Spleen (tissue), 11 donors: ENCODE results near the gene PLAAT4. TPM values are rescaled to one million over a fixed set of nuclear protein-coding genes. Genes with fewer than 3 reads are reported as not detected.
A peak's percentile ranks its signal among the peaks of the same experiment; 100 is the strongest.
"Not testable (repeated sequence)": the region's sequence is repeated elsewhere in the genome, so short reads cannot be mapped to it uniquely, and the experiment has no call there.

Experiments
- DNase-seq: peaks from one replicate; pipeline ENCODE4 v3.0.0-alpha.2; 2020
- H3K27ac ChIP-seq, 8 donors: fragments of 200-600 bp; sonication (generic) in 7 of 8; 1 replicate in 4 of 8; 2 replicates in 4 of 8; pipeline versions ENCODE4 v1.5.0 to v1.8.0; 2016 to 2021; ENCODE audit warnings: inconsistent platforms in 4 of 8, mild to moderate bottlenecking in 4 of 8, moderate library complexity in 1 of 8
- H3K27me3 ChIP-seq, 7 donors: fragments of 200-600 bp; sonication (generic) in 6 of 7; replicated peaks in 1 of 7; 1 replicate in 4 of 7; 2 replicates in 3 of 7; pipeline versions ENCODE4 v1.5.0 to v1.8.0; 2016 to 2021; ENCODE audit warnings: inconsistent platforms in 3 of 7, mild to moderate bottlenecking in 1 of 7
- H3K36me3 ChIP-seq, 6 donors: fragments of 200-600 bp; sonication (generic) in 5 of 6; 1 replicate in 4 of 6; 2 replicates in 2 of 6; pipeline versions ENCODE4 v1.5.0 to v1.8.0; 2016 to 2021; ENCODE audit warnings: inconsistent platforms in 2 of 6
- H3K4me1 ChIP-seq, 6 donors: fragments of 200-600 bp; sonication (generic) in 5 of 6; 1 replicate in 3 of 6; 2 replicates in 3 of 6; pipeline versions ENCODE4 v1.5.0 to v1.8.0; 2016 to 2021; ENCODE audit warnings: inconsistent platforms in 3 of 6
- H3K4me3 ChIP-seq, 8 donors: fragments of 200-600 bp; sonication (generic) in 7 of 8; 1 replicate in 4 of 8; 2 replicates in 4 of 8; pipeline versions ENCODE4 v1.5.0 to v1.8.0; 2016 to 2021; ENCODE audit warnings: inconsistent platforms in 4 of 8, mild to moderate bottlenecking in 4 of 8, moderate library complexity in 2 of 8
- H3K9me3 ChIP-seq, 8 donors: fragments of 200-600 bp; sonication (generic) in 7 of 8; 1 replicate in 4 of 8; 2 replicates in 4 of 8; pipeline versions ENCODE4 v1.5.0 to v1.8.0; 2016 to 2021; ENCODE audit warnings: inconsistent platforms in 4 of 8
- POLR2A ChIP-seq, 3 donors: fragments of 450-650 bp; IDR thresholded peaks; one replicate each; pipeline ENCODE4 v1.5.1; 2017; ENCODE audit warnings: antibody characterized with exemption in 3 of 3, mild to moderate bottlenecking in 1 of 3
- POLR2AphosphoS5 ChIP-seq, 3 donors: sonication (generic); formaldehyde crosslinking; IDR thresholded peaks; one replicate each; pipeline ENCODE4 v1.5.1; 2017; ENCODE audit warnings: antibody characterized with exemption in 3 of 3
- WGBS, 5 donors: extraction: QIAGEN DNeasy Blood & Tissue Kit in 3 of 5; methylation state at CpG; one replicate each; pipeline versions ENCODE4 v1.1.5 to v1.1.7; 2013 to 2018; 5-methylcytosine and 5-hydroxymethylcytosine counted together
- intact Hi-C: fragments of 100-400 bp; cut with DNase I; formaldehyde crosslinking; loops from one replicate; pipeline ENCODE4 v1.15.0; 2023; ENCODE audit warnings: low total_unique reads
- polyA plus RNA-seq, 3 donors: library from polyadenylated mRNA; stranded (reverse); fragments of 200-250 nt; gene quantifications; one replicate each; pipeline ENCODE4 v1.2.1, GENCODE V29; 2013
- total RNA-seq, 7 donors: library from RNA; depleted of rRNA in 3 of 7; stranded (reverse); fragments of >200 nt in 3 of 7; fragmentation: NEBNext Ultra II Directional in 4 of 7; extraction: Animal tissue kit (Norgen Biotek cat#: 25700) in 4 of 7; gene quantifications; one replicate each; pipeline versions ENCODE4 v1.1.0 to v1.2.1, GENCODE V29; 2016 to 2021
- TF ChIP-seq, protein P1 (sequence below), 11 experiments: fragments of 200-600 bp in 7 of 11; fragments of 450-650 bp in 4 of 11; sonication (generic) in 4 of 11; IDR thresholded peaks in 8 of 11; conservative IDR thresholded peaks in 3 of 11; 1 replicate in 7 of 11; 2 replicates in 4 of 11; pipeline versions ENCODE4 v1.4.0 to v1.8.0; 2016 to 2021; ENCODE audit warnings: antibody characterized with exemption in 11 of 11, inconsistent platforms in 4 of 11, mild to moderate bottlenecking in 1 of 11
- donor health status: healthy with polysubstance abuse.
- donor health status: DM: no; HTN: no; CAD: no; lungs with moderate emphysema.
- donor health status: DM: no; HTN: no; CAD: no.
- donor health status: Bipolar disorder and iron deficiency.
- donor health status: healthy.
- donor health status: DM: no; HTN: no; CAD: no.
- donor health status: DM: yes; HTN: yes; CAD: no.

Gene PLAAT4
- total and polyA plus RNA-seq, 10 donors = 55.6 to 105 (median 68.1) TPM

GRCh38 chr11:63530021-63530420, 6.6 kb upstream of the PLAAT4 start:
- H3K27ac ChIP-seq = no peak overlapping the region
- H3K4me1 ChIP-seq = peaks cover 8 to 59% (median 33%) of the 10 kb centered on the region in 6 donors
- H3K9me3 ChIP-seq = no peaks in the 10 kb centered on the region
- DNase-seq = no peak
- WGBS, 5 donors = 93 to 99% (median 94%) methylated on average over 2 of the region's 2 CpGs
- H3K4me3 ChIP-seq = no peak overlapping the region
- no peak for TF ChIP-seq POLR2A (IDR thresholded peaks at IDR 0.05)
- TF ChIP-seq, protein P1, sequence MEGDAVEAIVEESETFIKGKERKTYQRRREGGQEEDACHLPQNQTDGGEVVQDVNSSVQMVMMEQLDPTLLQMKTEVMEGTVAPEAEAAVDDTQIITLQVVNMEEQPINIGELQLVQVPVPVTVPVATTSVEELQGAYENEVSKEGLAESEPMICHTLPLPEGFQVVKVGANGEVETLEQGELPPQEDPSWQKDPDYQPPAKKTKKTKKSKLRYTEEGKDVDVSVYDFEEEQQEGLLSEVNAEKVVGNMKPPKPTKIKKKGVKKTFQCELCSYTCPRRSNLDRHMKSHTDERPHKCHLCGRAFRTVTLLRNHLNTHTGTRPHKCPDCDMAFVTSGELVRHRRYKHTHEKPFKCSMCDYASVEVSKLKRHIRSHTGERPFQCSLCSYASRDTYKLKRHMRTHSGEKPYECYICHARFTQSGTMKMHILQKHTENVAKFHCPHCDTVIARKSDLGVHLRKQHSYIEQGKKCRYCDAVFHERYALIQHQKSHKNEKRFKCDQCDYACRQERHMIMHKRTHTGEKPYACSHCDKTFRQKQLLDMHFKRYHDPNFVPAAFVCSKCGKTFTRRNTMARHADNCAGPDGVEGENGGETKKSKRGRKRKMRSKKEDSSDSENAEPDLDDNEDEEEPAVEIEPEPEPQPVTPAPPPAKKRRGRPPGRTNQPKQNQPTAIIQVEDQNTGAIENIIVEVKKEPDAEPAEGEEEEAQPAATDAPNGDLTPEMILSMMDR (IDR thresholded peaks at IDR 0.05 in 8 of 11, conservative IDR thresholded peaks at IDR 0.05 in 3 of 11) = no peak
- TF ChIP-seq POLR2AphosphoS5 (IDR thresholded peaks at IDR 0.05) = no peak
- intact Hi-C loops = no loop called here
- no peaks in the 10 kb centered on the region for H3K36me3 ChIP-seq
- no peaks in the 10 kb centered on the region for H3K27me3 ChIP-seq

GRCh38 chr11:63531074-63531792, 5.4 kb upstream of the PLAAT4 start:
- peak overlapping the region in 7 of 8 donors; percentile 36 to 87 (median 61) for H3K27ac ChIP-seq
- WGBS, 5 donors = 58 to 66% (median 60%) methylated on average over 4 to 5 of the region's 6 CpGs
- H3K4me1 ChIP-seq = peaks cover 15 to 71% (median 44%) of the 10 kb centered on the region in 6 donors
- peak overlapping the region in 1 of 8 donors; percentile 36 for H3K4me3 ChIP-seq
- H3K9me3 ChIP-seq, intact Hi-C loops, H3K36me3 ChIP-seq, H3K27me3 ChIP-seq: not testable (repeated sequence)
- peak in 1 of 3 donors; percentile 75 for TF ChIP-seq POLR2AphosphoS5 (IDR thresholded peaks at IDR 0.05)
- DNase-seq = peak; percentile 66

- WGBS, 5 donors = 54 to 74% (median 61%) methylated on average over 2 of the region's 2 CpGs
- intact Hi-C loops = no loop called here
- no peaks in the 10 kb centered on the region for H3K27me3 ChIP-seq
- H3K4me3 ChIP-seq = no peak overlapping the region
- DNase-seq = no peak
- no peak for TF ChIP-seq POLR2A (IDR thresholded peaks at IDR 0.05)
- no peak for TF ChIP-seq POLR2AphosphoS5 (IDR thresholded peaks at IDR 0.05)
- TF ChIP-seq, protein P1 (IDR thresholded peaks at IDR 0.05 in 8 of 11, conservative IDR thresholded peaks at IDR 0.05 in 3 of 11) = no peak
- no peaks in the 10 kb centered on the region for H3K9me3 ChIP-seq
- H3K27ac ChIP-seq = peak overlapping the region in 6 of 8 donors; percentile 45 to 87 (median 62)
- H3K4me1 ChIP-seq = peaks cover 16 to 80% (median 52%) of the 10 kb centered on the region in 6 donors
- H3K36me3 ChIP-seq = no peaks in the 10 kb centered on the region
Measured at GRCh38 chr11:63532117-63532516, 4.5 kb upstream of the PLAAT4 start.

GRCh38 chr11:63532799-63533475, 3.7 kb upstream of the PLAAT4 start:
- Histone ChIP-seq H3K4me3 (no peak overlapping the region), H3K36me3 (no peaks in the 10 kb centered on the region), H3K27me3 (no peaks in the 10 kb centered on the region), H3K4me1 (peaks cover 23 to 83% (median 60%) of the 10 kb centered on the region in 6 donors), H3K9me3 (no peaks in the 10 kb centered on the region), H3K27ac (peak overlapping the region in 4 of 8 donors; percentile 20 to 87 (median 68))
- TF ChIP-seq POLR2A (IDR thresholded peaks at IDR 0.05) = no peak
- no peak for TF ChIP-seq POLR2AphosphoS5 (IDR thresholded peaks at IDR 0.05)
- TF ChIP-seq, protein P1 (IDR thresholded peaks at IDR 0.05 in 8 of 11, conservative IDR thresholded peaks at IDR 0.05 in 3 of 11) = no peak
- DNase-seq = no peak
- intact Hi-C loops = no loop called here
- 78 to 93% (median 87%) methylated on average over 4 of the region's 4 CpGs for whole genome bisulfite sequencing, 5 donors
